ENCODE results near the gene FILIP1L. TPM values are rescaled to one million over a fixed set of nuclear protein-coding genes. Genes with fewer than 3 reads are reported as not detected.

The FILIP1L gene
- total and polyA plus RNA-seq, 2 experiments from 2014 or later = 0.45 to 0.82 TPM

DNA sequence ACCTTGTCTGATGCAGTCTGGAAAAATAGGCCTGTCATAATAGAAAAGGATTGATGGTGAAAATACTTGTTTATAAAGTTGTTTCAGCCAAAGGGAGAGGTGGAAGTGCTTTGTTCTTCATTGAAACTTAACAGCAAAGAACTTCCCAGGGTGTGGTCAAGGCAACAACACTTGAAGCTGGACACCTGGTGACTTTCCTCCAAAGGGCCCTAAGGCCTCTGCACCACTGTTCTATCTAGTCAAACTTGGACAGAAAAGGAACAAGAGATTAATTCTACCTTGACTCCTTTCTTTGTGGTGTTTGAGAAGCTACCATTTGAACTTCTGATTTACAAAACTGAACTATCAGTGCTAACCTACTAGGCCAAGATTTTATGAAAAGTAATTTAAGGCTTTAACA, 194.6 kb downstream of the FILIP1L start:
- DNase-seq (ENCODE audit: low read depth in 1 of 2, low spot score in 1 of 2) = no peak
- Histone ChIP-seq H3K36me3 (no peaks in the 10 kb centered on the region), H3K9me3 (ENCODE audit: low read depth) (no peaks in the 10 kb centered on the region), H3K27me3 (no peaks in the 10 kb centered on the region), H3K27ac (no peak overlapping the region), H3K4me3 (no peak overlapping the region), H3K4me1 (ENCODE audit: low read depth) (no peaks in the 10 kb centered on the region)
- TF ChIP-seq, protein P1, sequence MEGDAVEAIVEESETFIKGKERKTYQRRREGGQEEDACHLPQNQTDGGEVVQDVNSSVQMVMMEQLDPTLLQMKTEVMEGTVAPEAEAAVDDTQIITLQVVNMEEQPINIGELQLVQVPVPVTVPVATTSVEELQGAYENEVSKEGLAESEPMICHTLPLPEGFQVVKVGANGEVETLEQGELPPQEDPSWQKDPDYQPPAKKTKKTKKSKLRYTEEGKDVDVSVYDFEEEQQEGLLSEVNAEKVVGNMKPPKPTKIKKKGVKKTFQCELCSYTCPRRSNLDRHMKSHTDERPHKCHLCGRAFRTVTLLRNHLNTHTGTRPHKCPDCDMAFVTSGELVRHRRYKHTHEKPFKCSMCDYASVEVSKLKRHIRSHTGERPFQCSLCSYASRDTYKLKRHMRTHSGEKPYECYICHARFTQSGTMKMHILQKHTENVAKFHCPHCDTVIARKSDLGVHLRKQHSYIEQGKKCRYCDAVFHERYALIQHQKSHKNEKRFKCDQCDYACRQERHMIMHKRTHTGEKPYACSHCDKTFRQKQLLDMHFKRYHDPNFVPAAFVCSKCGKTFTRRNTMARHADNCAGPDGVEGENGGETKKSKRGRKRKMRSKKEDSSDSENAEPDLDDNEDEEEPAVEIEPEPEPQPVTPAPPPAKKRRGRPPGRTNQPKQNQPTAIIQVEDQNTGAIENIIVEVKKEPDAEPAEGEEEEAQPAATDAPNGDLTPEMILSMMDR (IDR thresholded peaks at IDR 0.05; ENCODE audit: low read depth, low read length) = no peak

DNA sequence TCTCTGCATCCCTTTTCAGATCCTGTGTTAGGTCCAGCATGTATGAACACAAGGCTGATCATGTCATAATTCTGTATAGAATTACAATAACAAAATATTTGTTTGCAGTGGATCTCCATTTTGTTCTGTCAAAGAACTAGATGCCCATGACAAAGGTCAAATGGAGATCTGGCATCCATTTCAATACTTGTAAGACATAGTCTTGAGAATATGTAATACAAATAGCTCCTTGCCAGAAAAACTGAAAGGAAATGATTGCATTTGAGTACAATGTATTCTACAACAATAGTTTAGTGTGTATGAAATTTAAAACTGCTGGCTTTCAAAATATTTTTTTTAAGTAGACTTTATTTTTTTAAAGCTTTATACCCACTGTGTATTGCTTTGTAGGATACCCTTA, 195.6 kb downstream of the FILIP1L start:
- Histone ChIP-seq H3K27me3 (no peaks in the 10 kb centered on the region), H3K4me1 (ENCODE audit: low read depth) (no peaks in the 10 kb centered on the region), H3K4me3 (no peak overlapping the region), H3K9me3 (ENCODE audit: low read depth) (no peaks in the 10 kb centered on the region), H3K27ac (no peak overlapping the region), H3K36me3 (no peaks in the 10 kb centered on the region)
- TF ChIP-seq, protein P1 (IDR thresholded peaks at IDR 0.05; ENCODE audit: low read depth, low read length) = no peak
- DNase-seq (ENCODE audit: low read depth in 1 of 2, low spot score in 1 of 2) = no peak

DNA sequence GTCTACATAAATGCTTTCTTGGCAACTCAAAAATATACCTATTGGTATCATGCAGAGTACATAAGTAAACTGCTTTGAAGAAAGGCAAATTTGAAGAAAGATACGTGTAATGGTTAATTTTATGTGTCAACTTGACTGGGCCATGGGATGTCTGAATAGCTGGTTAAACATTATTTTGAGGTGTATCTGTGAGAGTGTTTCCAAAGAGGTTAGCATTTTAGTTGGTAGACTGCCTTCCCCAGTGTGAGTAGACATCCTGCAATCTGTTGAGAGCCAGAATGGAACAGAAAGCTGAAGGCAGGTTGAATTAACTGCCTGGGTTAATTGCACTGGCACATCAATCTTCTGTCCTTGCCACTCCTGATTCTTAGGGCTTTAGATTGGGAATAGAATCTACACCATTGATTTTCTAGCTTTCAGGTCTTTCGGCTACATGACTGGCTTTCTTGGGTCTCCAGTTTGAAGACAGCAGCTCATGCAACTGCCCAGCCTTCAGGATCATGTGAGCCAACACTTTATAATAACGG, 198.3 kb downstream of the FILIP1L start:
- H3K4me3 ChIP-seq = no peak overlapping the region
- no peaks in the 10 kb centered on the region for H3K9me3 ChIP-seq (ENCODE audit: low read depth)
- peaks cover 5% of the 10 kb centered on the region for H3K4me1 ChIP-seq (ENCODE audit: low read depth)
- H3K27me3 ChIP-seq = no peaks in the 10 kb centered on the region
- no peak overlapping the region for H3K27ac ChIP-seq
- no peak for DNase-seq (ENCODE audit: low read depth in 1 of 2, low spot score in 1 of 2)
- TF ChIP-seq, protein P1 (IDR thresholded peaks at IDR 0.05; ENCODE audit: low read depth, low read length) = no peak
- no peaks in the 10 kb centered on the region for H3K36me3 ChIP-seq

DNA sequence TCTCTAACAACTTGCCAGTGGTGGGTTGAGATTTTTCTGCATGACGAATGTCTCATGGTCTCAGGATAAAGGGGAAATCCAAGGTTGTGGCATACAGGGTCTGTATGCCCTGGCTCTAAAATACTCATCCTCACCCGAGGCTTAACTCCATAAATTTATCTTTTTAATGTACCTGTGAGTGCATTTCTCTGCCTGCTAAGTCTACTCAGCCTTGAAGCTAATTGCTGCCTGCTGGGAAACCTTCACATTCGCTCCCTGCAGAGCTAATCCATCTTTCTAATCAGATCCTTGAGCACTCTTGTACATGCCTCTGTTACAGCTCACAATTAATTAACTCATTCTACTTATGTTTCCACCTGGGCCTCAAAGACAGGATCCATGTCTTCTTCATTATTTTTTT, 202.9 kb downstream of the FILIP1L start:
- Histone ChIP-seq H3K4me3 (no peak overlapping the region), H3K27me3 (no peaks in the 10 kb centered on the region), H3K4me1 (ENCODE audit: low read depth) (peaks cover 5% of the 10 kb centered on the region), H3K27ac (no peak overlapping the region), H3K36me3 (no peaks in the 10 kb centered on the region), H3K9me3 (ENCODE audit: low read depth) (no peaks in the 10 kb centered on the region)
- TF ChIP-seq, protein P1 (IDR thresholded peaks at IDR 0.05; ENCODE audit: low read depth, low read length) = no peak
- no peak for DNase-seq (ENCODE audit: low read depth in 1 of 2, low spot score in 1 of 2)

DNA sequence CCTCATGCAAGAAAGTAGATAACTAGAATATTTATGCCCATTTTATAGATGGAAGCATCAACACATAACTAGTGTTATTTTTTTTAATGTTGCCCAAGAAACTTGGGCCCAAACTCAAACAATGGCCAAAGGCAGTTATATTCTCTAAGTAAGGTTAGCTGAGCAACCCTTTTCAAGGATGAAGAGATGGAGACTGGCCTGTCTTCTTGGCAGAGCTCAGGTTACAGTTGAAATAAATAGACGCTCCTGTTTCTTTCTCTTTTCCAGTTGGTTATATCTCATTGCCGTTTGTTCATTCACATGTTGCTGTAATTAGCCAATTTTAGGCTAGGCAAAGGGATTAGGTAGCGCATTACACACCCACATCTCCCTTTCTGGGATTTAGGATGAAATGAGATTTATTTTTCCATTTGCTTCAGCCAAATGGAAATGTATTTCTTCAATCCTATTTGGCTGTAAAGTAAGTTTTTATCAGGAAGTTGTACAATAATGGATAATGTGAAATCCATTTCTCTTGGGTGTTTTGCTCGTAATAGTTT, 203.5 kb downstream of the FILIP1L start:
- peaks cover 5% of the 10 kb centered on the region for H3K4me1 ChIP-seq (ENCODE audit: low read depth)
- TF ChIP-seq, protein P1 (IDR thresholded peaks at IDR 0.05; ENCODE audit: low read depth, low read length) = no peak
- no peaks in the 10 kb centered on the region for H3K36me3 ChIP-seq
- no peak overlapping the region for H3K27ac ChIP-seq
- no peak overlapping the region for H3K4me3 ChIP-seq
- no peak for DNase-seq (ENCODE audit: low read depth in 1 of 2, low spot score in 1 of 2)
- H3K27me3 ChIP-seq = no peaks in the 10 kb centered on the region
- no peaks in the 10 kb centered on the region for H3K9me3 ChIP-seq (ENCODE audit: low read depth)
